Measurements from ENCODE around the gene OR11A1. TPM values are rescaled to one million over a fixed set of nuclear protein-coding genes. Genes with fewer than 3 reads are reported as not detected.

Gene OR11A1
- polyA plus RNA-seq, 1 of the 3 experiments (the other 2 are of a cell fraction) = not detected

- POLR2A ChIA-PET = no interaction called here
- Histone ChIP-seq H3F3A (replicated peaks; ENCODE audit: insufficient read depth) (peaks cover 4% of the 10 kb centered on the region), H3K27ac (ENCODE audit: low read depth in 2 of 2, low read length in 1 of 2) (peak overlapping the region in 1 of 2 experiments; percentile 48; a peak in 1 of 4 replicates)
Observed at GRCh38 chr6:29465801-29466200, 8.9 kb upstream of the OR11A1 start.

GRCh38 chr6:29465279-29465678 is 8.4 kb upstream of the OR11A1 start:
- no peaks in the 10 kb centered on the region for H4K20me1 ChIP-seq (ENCODE audit: insufficient read depth)
- no peaks in the 10 kb centered on the region for H3K79me2 ChIP-seq (ENCODE audit: insufficient read depth)
- H2AFZ ChIP-seq (ENCODE audit: low read depth) = no peak overlapping the region
- H3K9ac ChIP-seq = no peak overlapping the region
- H3K27ac ChIP-seq (ENCODE audit: low read depth in 2 of 2, low read length in 1 of 2) = peak overlapping the region in 1 of 2 experiments; percentile 48; a peak in 1 of 4 replicates
- POLR2A ChIA-PET = no interaction called here
- no peak overlapping the region for H3K4me3 ChIP-seq (ENCODE audit: low read depth in 2 of 2, low read length in 1 of 2)
- no peaks in the 10 kb centered on the region for H3K9me3 ChIP-seq
- TF ChIP-seq MXI1 (IDR thresholded peaks at IDR 0.05; ENCODE audit: low read depth, low read length) = no peak
- no peak for TF ChIP-seq TEAD4 (IDR thresholded peaks at IDR 0.05; ENCODE audit: borderline replicate concordance, insufficient read depth)
- TF ChIP-seq EP300 (IDR thresholded peaks at IDR 0.05; ENCODE audit: borderline replicate concordance in 1 of 2, low read depth in 1 of 2, low read length in 1 of 2) = no peak
- no peak for TF ChIP-seq SMC3 (IDR thresholded peaks at IDR 0.05; ENCODE audit: low read depth, low read length)
- no peak for TF ChIP-seq USF2 (IDR thresholded peaks at IDR 0.05; ENCODE audit: borderline replicate concordance, low read depth, low read length)
- no peak for TF ChIP-seq JUND (IDR thresholded peaks at IDR 0.05)
- no peak for TF ChIP-seq CHD2 (IDR thresholded peaks at IDR 0.05; ENCODE audit: low read length, partially characterized antibody)
- no peak for TF ChIP-seq RCOR1 (IDR thresholded peaks at IDR 0.05; ENCODE audit: low read length)
- TF ChIP-seq YY1 (IDR thresholded peaks at IDR 0.05; ENCODE audit: low read depth) = no peak
- TF ChIP-seq SIN3A (IDR thresholded peaks at IDR 0.05; ENCODE audit: borderline replicate concordance, low read depth, low read length) = no peak
- no peak for TF ChIP-seq USF1 (IDR thresholded peaks at IDR 0.05; ENCODE audit: borderline replicate concordance, low read depth)
- TF ChIP-seq GATA2 (CRISPR knock-in tag; IDR thresholded peaks at IDR 0.05) = no peak
- TF ChIP-seq CTCF (IDR thresholded peaks at IDR 0.05) = no peak
- no peak for TF ChIP-seq MAX (IDR thresholded peaks at IDR 0.05; ENCODE audit: low read depth)
- no peak for TF ChIP-seq FOXJ3 (CRISPR knock-in tag; IDR thresholded peaks at IDR 0.05)
- no peak for TF ChIP-seq TAF1 (IDR thresholded peaks at IDR 0.05; ENCODE audit: borderline replicate concordance, low read depth, low read length)
- TF ChIP-seq EZH2phosphoT487 (IDR thresholded peaks at IDR 0.05; ENCODE audit: borderline replicate concordance, low read depth) = no peak
- TF ChIP-seq PBX3 (IDR thresholded peaks at IDR 0.05) = no peak
- TF ChIP-seq RFX5 (IDR thresholded peaks at IDR 0.05; ENCODE audit: low read length) = no peak
- DNase-seq = no peak
- H3K4me2 ChIP-seq = peak overlapping the region; percentile 17; the same call in 1 of the 2 replicates
- H3K4me1 ChIP-seq (ENCODE audit: control insufficient read depth in 1 of 2, insufficient read depth in 2 of 2, low read depth in 1 of 2, low read length in 1 of 2) = peaks cover 0 to 5% of the 10 kb centered on the region in 2 experiments; a peak in 1 of 4 replicates
- H3K36me3 ChIP-seq (replicated peaks in 1 of 2; ENCODE audit: control insufficient read depth in 1 of 2, insufficient read depth in 2 of 2, low read length in 1 of 2) = no peaks in the 10 kb centered on the region
- H3K9me2 ChIP-seq = no peaks in the 10 kb centered on the region
- 2% methylated on average over 2 of the region's 2 CpGs for WGBS (ENCODE audit: low lambda C conversion rate)
- H3F3A ChIP-seq (replicated peaks; ENCODE audit: insufficient read depth) = peaks cover 4% of the 10 kb centered on the region
- CTCF ChIA-PET = no interaction called here
- peaks cover 8% of the 10 kb centered on the region; the same call in 1 of the 2 replicates for H3K27me3 ChIP-seq (ENCODE audit: insufficient read depth)

More at GRCh38 chr6:29465801-29466200, 8.9 kb upstream of the OR11A1 start:
- no peaks in the 10 kb centered on the region for H3K9me3 ChIP-seq
- peak overlapping the region; percentile 17; the same call in 1 of the 2 replicates for H3K4me2 ChIP-seq
- no peaks in the 10 kb centered on the region for H3K36me3 ChIP-seq (replicated peaks in 1 of 2; ENCODE audit: control insufficient read depth in 1 of 2, insufficient read depth in 2 of 2, low read length in 1 of 2)
- no peaks in the 10 kb centered on the region for H3K79me2 ChIP-seq (ENCODE audit: insufficient read depth)
- CTCF ChIA-PET = no interaction called here
- no peaks in the 10 kb centered on the region for H4K20me1 ChIP-seq (ENCODE audit: insufficient read depth)
- no peak overlapping the region for H2AFZ ChIP-seq (ENCODE audit: low read depth)
- H3K9me2 ChIP-seq = no peaks in the 10 kb centered on the region
- WGBS (ENCODE audit: low lambda C conversion rate) = 2% methylated on average over 2 of the region's 2 CpGs
- no peak for DNase-seq
- H3K4me1 ChIP-seq (ENCODE audit: control insufficient read depth in 1 of 2, insufficient read depth in 2 of 2, low read depth in 1 of 2, low read length in 1 of 2) = peaks cover 0 to 5% of the 10 kb centered on the region in 2 experiments; a peak in 1 of 4 replicates
- peaks cover 8% of the 10 kb centered on the region; the same call in 1 of the 2 replicates for H3K27me3 ChIP-seq (ENCODE audit: insufficient read depth)
- H3K9ac ChIP-seq = no peak overlapping the region
- no peak overlapping the region for H3K4me3 ChIP-seq (ENCODE audit: low read depth in 2 of 2, low read length in 1 of 2)
- TF ChIP-seq JUND (IDR thresholded peaks at IDR 0.05) (no peak), PBX3 (IDR thresholded peaks at IDR 0.05) (no peak)

Measured in SK-N-SH (cell line).